Stimulated activated CD4-positive, alpha-beta T cell treated with anti-CD3 and anti-CD28 coated beads, TNF-alpha, amount 100 ng/mL, for 4 hours (primary cell): ENCODE data around the gene SLC35E3.
"Not testable (repeated sequence)": the region's sequence is repeated elsewhere in the genome, so short reads cannot be mapped to it uniquely, and the experiment has no call there.

Experiments used
- DNase-seq, 3 experiments: peaks; one replicate each; pipeline ENCODE4 v3.0.0-alpha.2; 2020; ENCODE audit warnings: low read depth in 3 of 3

Gene SLC35E3

GRCh38 chr12:68813242-68813593, 67.2 kb downstream of the SLC35E3 start:
- DNase-seq = no peak

GRCh38 chr12:68814490-68815231, 68.7 kb downstream of the SLC35E3 start:
- DNase-seq = no peak

- no peak for DNase-seq
These were observed 69.4 kb downstream of the SLC35E3 start for GRCh38 chr12:68815232-68815927.

GRCh38 chr12:68815928-68816800, 70.2 kb downstream of the SLC35E3 start:
- DNase-seq = no peak

GRCh38 chr12:68819481-68819880, 73.5 kb downstream of the SLC35E3 start:
- not testable (repeated sequence) for DNase-seq

GRCh38 chr12:68821357-68822188, 75.6 kb downstream of the SLC35E3 start:
- DNase-seq = no peak

GRCh38 chr12:68823696-68824095, 77.7 kb downstream of the SLC35E3 start:
- no peak for DNase-seq

- no peak for DNase-seq
These were observed 78.2 kb downstream of the SLC35E3 start for GRCh38 chr12:68824131-68824530.

- no peak for DNase-seq
These were observed 78.7 kb downstream of the SLC35E3 start for GRCh38 chr12:68824597-68825250.

GRCh38 chr12:68825569-68826217, 79.7 kb downstream of the SLC35E3 start:
- DNase-seq = no peak

- DNase-seq = no peak
These were observed 82.1 kb downstream of the SLC35E3 start for GRCh38 chr12:68827895-68828671.

- DNase-seq = no peak
These were observed 82.7 kb downstream of the SLC35E3 start for GRCh38 chr12:68828672-68829068.
